ENCODE data around the gene ITGB3. TPM values are rescaled to one million over a fixed set of nuclear protein-coding genes. Genes with fewer than 3 reads are reported as not detected.
A peak's percentile ranks its signal among the peaks of the same experiment; 100 is the strongest.

The ITGB3 gene
- polyA plus RNA-seq, 4 donors = 0.54 to 4.8 (median 2.2) TPM

- H3K4me3 ChIP-seq (ENCODE audit: low read depth in 1 of 3, low read length in 3 of 3) = no peak overlapping the region
- H3K27ac ChIP-seq (ENCODE audit: low read depth in 1 of 3, low read length in 2 of 3) = no peak overlapping the region
- 94 to 97% (median 96%) methylated on average over 6 of the region's 6 CpGs for WGBS, 3 donors
- DNase-seq (no peak), FAIRE-seq (no peak)
- H3K4me1 ChIP-seq (ENCODE audit: control insufficient read depth in 3 of 3, insufficient read depth in 2 of 3, low read depth in 1 of 3, low read length in 2 of 3) = no peaks in the 10 kb centered on the region
- peaks cover 0 to 10% (median 0%) of the 10 kb centered on the region in 3 donors for H3K36me3 ChIP-seq (ENCODE audit: control insufficient read depth in 3 of 3, insufficient read depth in 2 of 3, low read depth in 1 of 3, low read length in 3 of 3)
- H3K9me3 ChIP-seq (ENCODE audit: control insufficient read depth in 2 of 2, insufficient read depth in 1 of 2, low read depth in 1 of 2, low read length in 1 of 2) = peaks cover 0 to 3% of the 10 kb centered on the region in 2 donors
- H3K27me3 ChIP-seq (ENCODE audit: control insufficient read depth in 3 of 3, insufficient read depth in 3 of 3, low read length in 3 of 3) = no peaks in the 10 kb centered on the region
These were observed 45.1 kb downstream of the ITGB3 start for GRCh38 chr17:47298712-47299111.

DNA sequence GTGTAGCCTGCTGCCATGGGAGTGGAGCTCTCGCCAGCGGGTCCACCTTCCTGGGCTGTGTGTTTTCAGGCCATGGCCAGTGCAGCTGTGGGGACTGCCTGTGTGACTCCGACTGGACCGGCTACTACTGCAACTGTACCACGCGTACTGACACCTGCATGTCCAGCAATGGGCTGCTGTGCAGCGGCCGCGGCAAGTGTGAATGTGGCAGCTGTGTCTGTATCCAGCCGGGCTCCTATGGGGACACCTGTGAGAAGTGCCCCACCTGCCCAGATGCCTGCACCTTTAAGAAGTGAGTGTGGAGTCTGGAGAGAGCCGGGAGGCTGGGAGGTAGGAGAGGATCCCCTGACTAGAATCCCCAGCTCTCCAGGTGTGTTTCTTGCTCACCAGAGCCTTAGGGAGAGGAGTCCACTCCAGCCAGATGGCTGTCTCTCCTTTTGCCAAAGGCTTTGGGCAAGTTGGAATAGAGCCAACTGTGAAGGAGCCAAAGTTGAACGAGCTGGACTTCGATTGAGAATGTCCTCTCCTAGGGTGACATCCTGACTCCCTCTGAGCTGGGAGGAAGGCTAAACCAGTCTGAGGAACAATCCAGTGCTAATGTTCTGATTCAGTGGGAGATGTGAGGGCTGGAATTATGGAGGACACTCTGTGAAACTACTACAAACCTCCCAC, 45.7 kb downstream of the ITGB3 start:
- no peak for DNase-seq
- Histone ChIP-seq H3K36me3 (ENCODE audit: control insufficient read depth in 3 of 3, insufficient read depth in 2 of 3, low read depth in 1 of 3, low read length in 3 of 3) (peaks cover 0 to 11% (median 0%) of the 10 kb centered on the region in 3 donors), H3K27ac (ENCODE audit: low read depth in 1 of 3, low read length in 2 of 3) (no peak overlapping the region), H3K27me3 (ENCODE audit: control insufficient read depth in 3 of 3, insufficient read depth in 3 of 3, low read length in 3 of 3) (no peaks in the 10 kb centered on the region), H3K4me1 (ENCODE audit: control insufficient read depth in 3 of 3, insufficient read depth in 2 of 3, low read depth in 1 of 3, low read length in 2 of 3) (no peaks in the 10 kb centered on the region), H3K9me3 (ENCODE audit: control insufficient read depth in 2 of 2, insufficient read depth in 1 of 2, low read depth in 1 of 2, low read length in 1 of 2) (peaks cover 0 to 3% of the 10 kb centered on the region in 2 donors), H3K4me3 (ENCODE audit: low read depth in 1 of 3, low read length in 3 of 3) (no peak overlapping the region)
- 78 to 87% (median 82%) methylated on average over 13 of the region's 13 CpGs for WGBS, 3 donors
- FAIRE-seq = no peak

DNA sequence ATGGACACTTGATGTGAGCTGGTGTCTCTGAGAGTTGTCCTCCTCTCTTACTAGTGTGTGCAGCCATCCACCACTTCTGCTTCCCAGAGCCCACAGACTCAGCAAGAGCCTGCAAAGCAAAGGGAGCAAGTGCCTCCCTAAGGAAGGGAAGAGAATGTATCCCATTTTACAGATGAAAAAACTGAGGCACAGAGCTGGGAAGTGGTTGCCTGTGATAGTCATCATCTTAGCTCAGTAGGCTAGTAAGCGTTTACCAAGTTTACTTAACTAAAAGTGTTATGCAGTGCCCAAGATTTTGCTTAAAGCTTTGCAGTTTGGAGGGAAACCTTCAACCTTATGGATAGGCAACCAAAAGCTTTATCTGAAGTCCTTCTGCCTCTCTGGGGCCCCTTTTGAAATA, 47.1 kb downstream of the ITGB3 start:
- H3K9me3 ChIP-seq (ENCODE audit: control insufficient read depth in 2 of 2, insufficient read depth in 1 of 2, low read depth in 1 of 2, low read length in 1 of 2) = peaks cover 0 to 3% of the 10 kb centered on the region in 2 donors
- WGBS, 3 donors = 85 to 94% (median 92%) methylated on average over 1 of the region's 1 CpG
- no peak overlapping the region for H3K4me3 ChIP-seq (ENCODE audit: low read depth in 1 of 3, low read length in 3 of 3)
- FAIRE-seq (no peak), DNase-seq (no peak)
- peaks cover 0 to 2% (median 0%) of the 10 kb centered on the region in 3 donors for H3K4me1 ChIP-seq (ENCODE audit: control insufficient read depth in 3 of 3, insufficient read depth in 2 of 3, low read depth in 1 of 3, low read length in 2 of 3)
- peaks cover 0 to 7% (median 0%) of the 10 kb centered on the region in 3 donors for H3K36me3 ChIP-seq (ENCODE audit: control insufficient read depth in 3 of 3, insufficient read depth in 2 of 3, low read depth in 1 of 3, low read length in 3 of 3)
- no peak overlapping the region for H3K27ac ChIP-seq (ENCODE audit: low read depth in 1 of 3, low read length in 2 of 3)
- H3K27me3 ChIP-seq (ENCODE audit: control insufficient read depth in 3 of 3, insufficient read depth in 3 of 3, low read length in 3 of 3) = no peaks in the 10 kb centered on the region

DNA sequence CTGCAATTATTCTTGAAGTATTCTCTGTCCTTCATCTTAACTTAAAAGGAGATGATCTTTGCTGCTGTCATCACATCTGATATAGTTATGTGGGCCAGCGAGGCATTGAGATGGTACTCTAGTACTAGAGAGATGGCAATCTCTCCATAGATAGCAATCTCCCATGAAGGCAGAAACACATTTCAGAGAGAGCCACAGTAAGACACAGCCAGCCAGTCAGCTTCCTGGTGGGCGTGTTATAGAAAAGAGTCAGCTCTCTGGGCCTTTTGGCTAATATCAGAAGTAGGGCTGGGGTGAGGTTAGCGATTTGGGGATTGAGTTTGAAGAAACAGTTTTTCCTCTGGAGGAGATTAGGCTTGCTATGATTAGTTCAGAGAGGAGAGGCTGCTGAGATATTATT, 47.5 kb downstream of the ITGB3 start:
- FAIRE-seq (no peak), DNase-seq (no peak)
- Histone ChIP-seq H3K36me3 (ENCODE audit: control insufficient read depth in 3 of 3, insufficient read depth in 2 of 3, low read depth in 1 of 3, low read length in 3 of 3) (peaks cover 0 to 7% (median 0%) of the 10 kb centered on the region in 3 donors), H3K9me3 (ENCODE audit: control insufficient read depth in 2 of 2, insufficient read depth in 1 of 2, low read depth in 1 of 2, low read length in 1 of 2) (peaks cover 0 to 3% of the 10 kb centered on the region in 2 donors), H3K27me3 (ENCODE audit: control insufficient read depth in 3 of 3, insufficient read depth in 3 of 3, low read length in 3 of 3) (no peaks in the 10 kb centered on the region), H3K4me3 (ENCODE audit: low read depth in 1 of 3, low read length in 3 of 3) (no peak overlapping the region), H3K4me1 (ENCODE audit: control insufficient read depth in 3 of 3, insufficient read depth in 2 of 3, low read depth in 1 of 3, low read length in 2 of 3) (peaks cover 0 to 2% (median 0%) of the 10 kb centered on the region in 3 donors), H3K27ac (ENCODE audit: low read depth in 1 of 3, low read length in 2 of 3) (no peak overlapping the region)
- 75 to 80% (median 77%) methylated on average over 3 of the region's 3 CpGs for WGBS, 3 donors

DNA sequence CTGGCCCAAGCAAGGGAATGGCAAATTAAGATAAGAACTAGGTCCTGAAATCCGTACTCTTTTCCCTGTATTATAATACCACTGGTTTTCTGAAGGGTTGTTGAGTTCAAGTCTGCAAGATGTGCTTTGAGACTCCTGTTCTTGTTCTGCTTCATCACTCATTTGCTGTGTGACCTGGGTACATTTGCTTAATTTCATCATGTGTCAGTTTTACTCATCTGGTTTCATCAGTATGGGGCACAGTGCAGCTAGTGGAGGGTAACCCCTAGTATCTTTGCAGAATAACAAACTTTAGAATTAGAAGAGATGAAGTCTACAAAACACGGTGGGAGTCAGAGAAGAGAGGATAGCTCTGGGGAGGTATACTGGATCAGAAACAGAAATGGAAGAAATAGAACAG, 48.2 kb downstream of the ITGB3 start:
- Histone ChIP-seq H3K9me3 (ENCODE audit: control insufficient read depth in 2 of 2, insufficient read depth in 1 of 2, low read depth in 1 of 2, low read length in 1 of 2) (peaks cover 0 to 3% of the 10 kb centered on the region in 2 donors), H3K27ac (ENCODE audit: low read depth in 1 of 3, low read length in 2 of 3) (no peak overlapping the region), H3K4me1 (ENCODE audit: control insufficient read depth in 3 of 3, insufficient read depth in 2 of 3, low read depth in 1 of 3, low read length in 2 of 3) (peaks cover 0 to 2% (median 0%) of the 10 kb centered on the region in 3 donors), H3K36me3 (ENCODE audit: control insufficient read depth in 3 of 3, insufficient read depth in 2 of 3, low read depth in 1 of 3, low read length in 3 of 3) (peaks cover 0 to 7% (median 0%) of the 10 kb centered on the region in 3 donors), H3K4me3 (ENCODE audit: low read depth in 1 of 3, low read length in 3 of 3) (no peak overlapping the region), H3K27me3 (ENCODE audit: control insufficient read depth in 3 of 3, insufficient read depth in 3 of 3, low read length in 3 of 3) (no peaks in the 10 kb centered on the region)
- DNase-seq = no peak
- WGBS, 3 donors = 81 to 82% (median 82%) methylated on average over 2 of the region's 2 CpGs
- FAIRE-seq = no peak

- Histone ChIP-seq H3K36me3 (ENCODE audit: control insufficient read depth in 3 of 3, insufficient read depth in 2 of 3, low read depth in 1 of 3, low read length in 3 of 3) (peaks cover 0 to 7% (median 0%) of the 10 kb centered on the region in 3 donors), H3K4me3 (ENCODE audit: low read depth in 1 of 3, low read length in 3 of 3) (no peak overlapping the region), H3K4me1 (ENCODE audit: control insufficient read depth in 3 of 3, insufficient read depth in 2 of 3, low read depth in 1 of 3, low read length in 2 of 3) (peaks cover 0 to 2% (median 0%) of the 10 kb centered on the region in 3 donors), H3K27me3 (ENCODE audit: control insufficient read depth in 3 of 3, insufficient read depth in 3 of 3, low read length in 3 of 3) (no peaks in the 10 kb centered on the region), H3K27ac (ENCODE audit: low read depth in 1 of 3, low read length in 2 of 3) (no peak overlapping the region), H3K9me3 (ENCODE audit: control insufficient read depth in 2 of 2, insufficient read depth in 1 of 2, low read depth in 1 of 2, low read length in 1 of 2) (peaks cover 0 to 3% of the 10 kb centered on the region in 2 donors)
- whole genome bisulfite sequencing, 3 donors = 86 to 95% (median 95%) methylated on average over 1 of the region's 1 CpG
- FAIRE-seq (no peak), DNase-seq (no peak)
These were observed 50.6 kb downstream of the ITGB3 start for GRCh38 chr17:47304186-47304585.

- peaks cover 0 to 3% of the 10 kb centered on the region in 2 donors for H3K9me3 ChIP-seq (ENCODE audit: control insufficient read depth in 2 of 2, insufficient read depth in 1 of 2, low read depth in 1 of 2, low read length in 1 of 2)
- DNase-seq = no peak
- peaks cover 0 to 8% (median 0%) of the 10 kb centered on the region in 3 donors for H3K36me3 ChIP-seq (ENCODE audit: control insufficient read depth in 3 of 3, insufficient read depth in 2 of 3, low read depth in 1 of 3, low read length in 3 of 3)
- H3K4me3 ChIP-seq (ENCODE audit: low read depth in 1 of 3, low read length in 3 of 3) = no peak overlapping the region
- H3K27me3 ChIP-seq (ENCODE audit: control insufficient read depth in 3 of 3, insufficient read depth in 3 of 3, low read length in 3 of 3) = no peaks in the 10 kb centered on the region
- H3K4me1 ChIP-seq (ENCODE audit: control insufficient read depth in 3 of 3, insufficient read depth in 2 of 3, low read depth in 1 of 3, low read length in 2 of 3) = peaks cover 0 to 2% (median 1%) of the 10 kb centered on the region in 3 donors
- peak overlapping the region in 1 of 3 donors; percentile 78 for H3K27ac ChIP-seq (ENCODE audit: low read depth in 1 of 3, low read length in 2 of 3)
- 62 to 72% (median 71%) methylated on average over 4 of the region's 4 CpGs for WGBS, 3 donors
- FAIRE-seq = no peak
These were observed 51.8 kb downstream of the ITGB3 start for GRCh38 chr17:47305302-47305923.

DNA sequence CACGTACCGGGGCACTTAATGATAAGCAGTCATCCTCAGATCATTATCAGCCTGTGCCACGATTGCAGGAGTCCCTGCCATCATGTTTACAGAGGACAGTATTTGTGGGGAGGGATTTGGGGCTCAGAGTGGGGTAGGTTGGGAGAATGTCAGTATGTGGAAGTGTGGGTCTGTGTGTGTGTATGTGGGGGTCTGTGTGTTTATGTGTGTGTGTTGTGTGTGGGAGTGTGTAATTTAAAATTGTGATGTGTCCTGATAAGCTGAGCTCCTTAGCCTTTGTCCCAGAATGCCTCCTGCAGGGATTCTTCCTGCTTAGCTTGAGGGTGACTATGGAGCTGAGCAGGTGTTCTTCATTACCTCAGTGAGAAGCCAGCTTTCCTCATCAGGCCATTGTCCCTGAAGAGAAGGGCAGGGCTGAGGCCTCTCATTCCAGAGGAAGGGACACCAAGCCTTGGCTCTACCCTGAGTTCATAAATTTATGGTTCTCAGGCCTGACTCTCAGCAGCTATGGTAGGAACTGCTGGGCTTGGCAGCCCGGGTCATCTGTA, 56.6 kb downstream of the ITGB3 start:
- H3K36me3 ChIP-seq (ENCODE audit: control insufficient read depth in 3 of 3, insufficient read depth in 2 of 3, low read depth in 1 of 3, low read length in 3 of 3) = peaks cover 0 to 5% (median 3%) of the 10 kb centered on the region in 3 donors
- no peak overlapping the region for H3K27ac ChIP-seq (ENCODE audit: low read depth in 1 of 3, low read length in 2 of 3)
- FAIRE-seq (no peak), DNase-seq (peak in 1 of 2 donors; percentile 17)
- H3K9me3 ChIP-seq (ENCODE audit: control insufficient read depth in 2 of 2, insufficient read depth in 1 of 2, low read depth in 1 of 2, low read length in 1 of 2) = no peaks in the 10 kb centered on the region
- WGBS, 3 donors = 35 to 64% (median 36%) methylated on average over 4 of the region's 4 CpGs
- no peak overlapping the region for H3K4me3 ChIP-seq (ENCODE audit: low read depth in 1 of 3, low read length in 3 of 3)
- no peaks in the 10 kb centered on the region for H3K27me3 ChIP-seq (ENCODE audit: control insufficient read depth in 3 of 3, insufficient read depth in 3 of 3, low read length in 3 of 3)
- H3K4me1 ChIP-seq (ENCODE audit: control insufficient read depth in 3 of 3, insufficient read depth in 2 of 3, low read depth in 1 of 3, low read length in 2 of 3) = peaks cover 0 to 3% (median 2%) of the 10 kb centered on the region in 3 donors
